Measurements from ENCODE around the gene AP3S2.

The AP3S2 gene

DNA sequence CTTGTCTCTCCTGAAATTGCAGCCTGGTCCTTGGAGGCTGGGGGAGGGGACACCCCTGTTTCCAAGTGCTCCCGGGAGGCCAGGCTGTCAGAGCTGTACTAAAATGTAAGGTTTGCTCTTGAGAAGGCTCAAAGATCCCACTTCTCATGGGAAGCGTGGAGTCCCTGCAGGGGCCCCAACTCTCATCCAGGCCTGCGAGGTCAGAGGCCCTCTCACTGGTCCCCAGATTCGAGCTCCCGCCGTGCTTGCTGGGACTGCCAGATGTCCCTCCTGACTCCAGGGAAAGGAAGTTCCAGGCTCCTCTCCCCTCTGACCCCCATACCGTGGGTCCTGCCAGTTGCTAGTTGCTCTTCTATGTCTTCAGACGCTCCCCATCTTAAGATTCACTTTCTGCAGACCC, 64.6 kb downstream of the AP3S2 start:
- Histone ChIP-seq H3K27me3 (ENCODE audit: low read length) (no peaks in the 10 kb centered on the region), H3F3A (ENCODE audit: insufficient read depth) (no peaks in the 10 kb centered on the region), H3K36me3 (ENCODE audit: low read length) (no peaks in the 10 kb centered on the region), H3K9ac (ENCODE audit: low read length) (no peak overlapping the region), H2AFZ (ENCODE audit: low read depth, low read length, severe bottlenecking) (no peak overlapping the region), H3K9me2 (replicated peaks; ENCODE audit: insufficient read depth, low read length) (no peaks in the 10 kb centered on the region), H3K9me3 (ENCODE audit: insufficient read depth, low read length) (no peaks in the 10 kb centered on the region), H3K27ac (ENCODE audit: low read depth, low read length) (no peak overlapping the region), H3K4me3 (ENCODE audit: insufficient read depth, low read length, poor library complexity, severe bottlenecking) (no peak overlapping the region), H3K79me2 (ENCODE audit: insufficient read depth, low read length) (no peaks in the 10 kb centered on the region), H3K4me2 (ENCODE audit: low read depth, low read length, poor library complexity, severe bottlenecking) (no peak overlapping the region), H4K20me1 (ENCODE audit: low read depth, low read length) (no peaks in the 10 kb centered on the region)
- TF ChIP-seq EZH2phosphoT487 (conservative IDR thresholded peaks at IDR 0.05; ENCODE audit: low read length), result no peak
- TF ChIP-seq, protein P1, sequence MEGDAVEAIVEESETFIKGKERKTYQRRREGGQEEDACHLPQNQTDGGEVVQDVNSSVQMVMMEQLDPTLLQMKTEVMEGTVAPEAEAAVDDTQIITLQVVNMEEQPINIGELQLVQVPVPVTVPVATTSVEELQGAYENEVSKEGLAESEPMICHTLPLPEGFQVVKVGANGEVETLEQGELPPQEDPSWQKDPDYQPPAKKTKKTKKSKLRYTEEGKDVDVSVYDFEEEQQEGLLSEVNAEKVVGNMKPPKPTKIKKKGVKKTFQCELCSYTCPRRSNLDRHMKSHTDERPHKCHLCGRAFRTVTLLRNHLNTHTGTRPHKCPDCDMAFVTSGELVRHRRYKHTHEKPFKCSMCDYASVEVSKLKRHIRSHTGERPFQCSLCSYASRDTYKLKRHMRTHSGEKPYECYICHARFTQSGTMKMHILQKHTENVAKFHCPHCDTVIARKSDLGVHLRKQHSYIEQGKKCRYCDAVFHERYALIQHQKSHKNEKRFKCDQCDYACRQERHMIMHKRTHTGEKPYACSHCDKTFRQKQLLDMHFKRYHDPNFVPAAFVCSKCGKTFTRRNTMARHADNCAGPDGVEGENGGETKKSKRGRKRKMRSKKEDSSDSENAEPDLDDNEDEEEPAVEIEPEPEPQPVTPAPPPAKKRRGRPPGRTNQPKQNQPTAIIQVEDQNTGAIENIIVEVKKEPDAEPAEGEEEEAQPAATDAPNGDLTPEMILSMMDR (IDR thresholded peaks at IDR 0.05; ENCODE audit: insufficient read depth, low read length, poor library complexity, severe bottlenecking), result no peak

DNA sequence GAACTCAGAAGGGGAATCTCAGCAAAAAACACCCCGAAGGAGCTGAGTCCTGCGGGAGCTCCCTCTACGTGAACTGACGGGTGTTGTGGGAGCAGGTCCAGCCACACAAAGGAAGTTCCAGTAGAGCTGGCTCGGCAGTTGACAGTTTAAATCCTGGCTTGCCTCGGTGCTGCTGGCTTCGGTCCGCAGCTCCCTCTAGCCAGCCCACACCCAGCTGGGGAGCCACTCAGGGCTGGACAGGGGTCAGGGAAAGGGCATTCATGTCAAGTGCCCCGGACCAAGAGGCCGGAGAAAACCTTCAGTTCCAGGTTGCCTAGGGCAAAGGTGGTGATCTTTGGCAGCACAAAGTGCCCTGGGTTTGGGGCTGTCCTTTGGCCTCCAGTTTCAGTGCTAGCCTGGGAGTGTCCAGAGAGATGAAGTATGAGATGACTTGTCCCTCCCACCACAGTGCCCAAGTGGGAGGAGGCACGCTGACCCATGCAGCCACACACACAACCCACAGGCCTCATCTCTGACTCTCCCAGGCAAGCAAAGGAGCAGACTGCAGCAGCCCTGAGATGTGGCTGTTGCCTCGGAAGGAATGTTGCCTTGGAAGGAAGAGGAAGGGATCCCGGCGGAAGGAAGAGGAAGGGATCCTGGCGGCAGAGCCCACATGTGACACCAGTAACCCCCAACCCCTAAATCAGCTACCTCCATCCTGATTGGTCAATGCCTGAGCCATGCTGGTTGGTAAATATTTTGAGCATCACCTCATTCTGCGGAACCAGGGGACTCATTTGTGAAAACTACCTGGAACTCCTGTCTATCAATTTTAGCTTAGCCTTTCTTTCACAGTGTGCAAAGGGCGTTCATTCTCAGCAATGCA, 65.3 kb downstream of the AP3S2 start:
- Histone ChIP-seq H3K9me3 (ENCODE audit: insufficient read depth, low read length) (no peaks in the 10 kb centered on the region), H3K27ac (ENCODE audit: low read depth, low read length) (no peak overlapping the region), H3K4me3 (ENCODE audit: insufficient read depth, low read length, poor library complexity, severe bottlenecking) (no peak overlapping the region), H3K27me3 (ENCODE audit: low read length) (no peaks in the 10 kb centered on the region), H3K36me3 (ENCODE audit: low read length) (no peaks in the 10 kb centered on the region), H3K4me2 (ENCODE audit: low read depth, low read length, poor library complexity, severe bottlenecking) (no peak overlapping the region), H3F3A (ENCODE audit: insufficient read depth) (no peaks in the 10 kb centered on the region), H3K79me2 (ENCODE audit: insufficient read depth, low read length) (no peaks in the 10 kb centered on the region), H3K9ac (ENCODE audit: low read length) (no peak overlapping the region), H2AFZ (ENCODE audit: low read depth, low read length, severe bottlenecking) (no peak overlapping the region), H3K9me2 (replicated peaks; ENCODE audit: insufficient read depth, low read length) (no peaks in the 10 kb centered on the region), H4K20me1 (ENCODE audit: low read depth, low read length) (no peaks in the 10 kb centered on the region)
- TF ChIP-seq, protein P1 (IDR thresholded peaks at IDR 0.05; ENCODE audit: insufficient read depth, low read length, poor library complexity, severe bottlenecking), result no peak
- TF ChIP-seq EZH2phosphoT487 (conservative IDR thresholded peaks at IDR 0.05; ENCODE audit: low read length), result no peak

DNA sequence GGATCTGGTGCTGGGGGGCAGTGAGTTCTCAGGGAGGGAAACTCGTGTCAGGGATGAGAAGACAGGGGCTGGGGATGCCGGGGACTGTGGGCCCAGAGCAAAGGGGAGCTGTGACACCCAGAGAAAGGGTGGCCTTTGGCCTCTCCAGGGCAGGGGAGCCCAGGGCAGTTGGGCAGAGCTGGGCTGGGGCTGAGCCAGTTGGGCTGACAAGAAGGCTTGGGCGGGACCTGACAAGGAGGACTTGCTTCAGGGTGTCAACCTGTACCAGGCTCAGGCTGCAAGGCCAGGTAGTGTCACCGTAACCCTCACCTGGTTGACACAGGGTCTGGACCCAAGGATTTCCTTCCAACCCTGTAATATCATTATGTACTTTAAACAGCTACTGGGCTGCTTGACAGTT, 66.0 kb downstream of the AP3S2 start:
- TF ChIP-seq EZH2phosphoT487 (conservative IDR thresholded peaks at IDR 0.05; ENCODE audit: low read length), result no peak
- TF ChIP-seq, protein P1 (IDR thresholded peaks at IDR 0.05; ENCODE audit: insufficient read depth, low read length, poor library complexity, severe bottlenecking), result no peak
- Histone ChIP-seq H3K79me2 (ENCODE audit: insufficient read depth, low read length) (no peaks in the 10 kb centered on the region), H3K36me3 (ENCODE audit: low read length) (no peaks in the 10 kb centered on the region), H3K27me3 (ENCODE audit: low read length) (no peaks in the 10 kb centered on the region), H3K9me2 (replicated peaks; ENCODE audit: insufficient read depth, low read length) (no peaks in the 10 kb centered on the region), H3K4me2 (ENCODE audit: low read depth, low read length, poor library complexity, severe bottlenecking) (no peak overlapping the region), H2AFZ (ENCODE audit: low read depth, low read length, severe bottlenecking) (no peak overlapping the region), H3K27ac (ENCODE audit: low read depth, low read length) (no peak overlapping the region), H4K20me1 (ENCODE audit: low read depth, low read length) (no peaks in the 10 kb centered on the region), H3K9ac (ENCODE audit: low read length) (no peak overlapping the region), H3K9me3 (ENCODE audit: insufficient read depth, low read length) (no peaks in the 10 kb centered on the region), H3F3A (ENCODE audit: insufficient read depth) (no peaks in the 10 kb centered on the region), H3K4me3 (ENCODE audit: insufficient read depth, low read length, poor library complexity, severe bottlenecking) (no peak overlapping the region)
